Liver (tissue), 9 donors: ENCODE data around the gene SLC9A8. TPM values are rescaled to one million over a fixed set of nuclear protein-coding genes. Genes with fewer than 3 reads are reported as not detected.

Source experiments
- DNase-seq: peaks from one replicate; pipeline ENCODE4 v3.0.0-alpha.2; 2017; ENCODE audit warnings: low spot score
- H3K27ac ChIP-seq, 2 donors: one replicate each; pipeline ENCODE4 v1.7.0; 2013; ENCODE audit warnings: inconsistent platforms in 2 of 2, low read length in 2 of 2, control low read depth in 1 of 2, low read depth in 1 of 2, mild to moderate bottlenecking in 1 of 2
- H3K27me3 ChIP-seq, 4 donors: one replicate each; pipeline versions ENCODE4 v1.6.1 to v1.7.0; 2013; ENCODE audit warnings: low read length in 3 of 4, inconsistent platforms in 1 of 4, mild to moderate bottlenecking in 1 of 4, moderate library complexity in 1 of 4; ENCODE audit not compliant: control insufficient read depth in 4 of 4, insufficient read depth in 4 of 4
- H3K36me3 ChIP-seq, 4 donors: one replicate each; pipeline versions ENCODE4 v1.6.1 to v1.7.0; 2013; ENCODE audit warnings: low read length in 3 of 4, mild to moderate bottlenecking in 3 of 4, low read depth in 1 of 4, moderate library complexity in 1 of 4; ENCODE audit not compliant: control insufficient read depth in 4 of 4, insufficient read depth in 3 of 4
- H3K4me1 ChIP-seq, 4 donors: one replicate each; pipeline versions ENCODE4 v1.6.1 to v1.7.0; 2013; ENCODE audit warnings: low read length in 3 of 4, mild to moderate bottlenecking in 3 of 4, moderate library complexity in 1 of 4; ENCODE audit not compliant: control insufficient read depth in 4 of 4, insufficient read depth in 4 of 4
- H3K4me3 ChIP-seq, 3 donors: one replicate each; pipeline versions ENCODE4 v1.6.1 to v1.7.0; 2013; ENCODE audit warnings: low read length in 3 of 3, control low read depth in 1 of 3, low read depth in 1 of 3, mild to moderate bottlenecking in 1 of 3
- H3K9ac ChIP-seq, 2 donors: one replicate each; pipeline ENCODE4 v1.7.0; 2013; ENCODE audit warnings: low read length in 2 of 2, mild to moderate bottlenecking in 2 of 2, moderate library complexity in 2 of 2, control low read depth in 1 of 2, low read depth in 1 of 2
- H3K9me3 ChIP-seq, 4 donors: one replicate each; pipeline versions ENCODE4 v1.6.1 to v1.7.0; 2013; ENCODE audit warnings: low read length in 3 of 4; ENCODE audit not compliant: control insufficient read depth in 4 of 4
- EGR1 ChIP-seq, 2 donors: IDR thresholded peaks; 2 replicates each; pipeline ENCODE4 v1.6.1; 2016 to 2018; ENCODE audit warnings: antibody characterized with exemption in 2 of 2, low read depth in 2 of 2
- FOXA1 ChIP-seq: IDR thresholded peaks from 2 replicates; pipeline ENCODE4 v1.6.1; 2016; ENCODE audit warnings: antibody characterized with exemption
- FOXA2 ChIP-seq: IDR thresholded peaks from 2 replicates; pipeline ENCODE4 v1.6.1; 2016; ENCODE audit warnings: antibody characterized with exemption
- HNF4A ChIP-seq, 2 donors: conservative IDR thresholded peaks; 2 replicates each; pipeline ENCODE4 v1.6.1; 2016; ENCODE audit warnings: antibody characterized with exemption in 2 of 2, mild to moderate bottlenecking in 2 of 2
- HNF4G ChIP-seq: IDR thresholded peaks from 2 replicates; pipeline ENCODE4 v1.6.1; 2016; ENCODE audit warnings: antibody characterized with exemption
- NR2F2 ChIP-seq: IDR thresholded peaks from 2 replicates; pipeline ENCODE4 v1.6.1; 2016; ENCODE audit warnings: antibody characterized with exemption
- RAD21 ChIP-seq, 2 donors: IDR thresholded peaks; 2 replicates each; pipeline ENCODE4 v1.6.1; 2016; ENCODE audit warnings: antibody characterized with exemption in 2 of 2, mild to moderate bottlenecking in 2 of 2
- RXRA ChIP-seq, 2 donors: IDR thresholded peaks; 2 replicates each; pipeline ENCODE4 v1.6.1; 2017 to 2018; ENCODE audit warnings: antibody characterized with exemption in 2 of 2, mild to moderate bottlenecking in 1 of 2
- SP1 ChIP-seq: IDR thresholded peaks from 2 replicates; pipeline ENCODE4 v1.6.1; 2018; ENCODE audit warnings: antibody characterized with exemption, mild to moderate bottlenecking
- TAF1 ChIP-seq: conservative IDR thresholded peaks from 2 replicates; pipeline ENCODE4 v1.6.1; 2016; ENCODE audit warnings: antibody characterized with exemption, mild to moderate bottlenecking
- YY1 ChIP-seq: IDR thresholded peaks from 2 replicates; pipeline ENCODE4 v1.6.1; 2016; ENCODE audit warnings: antibody characterized with exemption, mild to moderate bottlenecking
- WGBS: extraction: QIAGEN DNeasy Blood & Tissue Kit; methylation state at CpG from one replicate; pipeline ENCODE4 v1.1.7; 2013; 5-methylcytosine and 5-hydroxymethylcytosine counted together
- polyA plus RNA-seq, 2 donors: library from polyadenylated mRNA; stranded (reverse) in 1 of 2; unstranded in 1 of 2; fragments of 200-250 nt in 1 of 2; fragments of >200 nt in 1 of 2; fragmentation: Nextera tagmentation in 1 of 2; extraction: Ambion mirVana in 1 of 2; gene quantifications; one replicate each; pipeline versions ENCODE4 v1.2.1 to v1.2.3, GENCODE V29; 2013 to 2015
- total RNA-seq, 2 donors: library from RNA; depleted of rRNA; stranded (reverse); fragments of >200 nt; gene quantifications; one replicate each; pipeline ENCODE4 v1.2.3, GENCODE V29; 2014
- TF ChIP-seq, protein P1 (sequence below): fragments of 150-350 bp; IDR thresholded peaks from 2 replicates; pipeline ENCODE4 v1.5.1; 2017; ENCODE audit warnings: improper control_type of control experiment, low read depth, low read length; ENCODE audit not compliant: missing input control
- TF ChIP-seq, protein P2 (sequence below): IDR thresholded peaks from 2 replicates; pipeline ENCODE4 v1.6.1; 2016; ENCODE audit warnings: antibody characterized with exemption
- TF ChIP-seq, protein P3 (sequence below): IDR thresholded peaks from 2 replicates; pipeline ENCODE4 v1.6.1; 2016; ENCODE audit warnings: antibody characterized with exemption
- TF ChIP-seq, protein P4 (sequence below): IDR thresholded peaks from 2 replicates; pipeline ENCODE4 v1.6.1; 2016; ENCODE audit warnings: antibody characterized with exemption
- TF ChIP-seq, protein P5 (sequence below): IDR thresholded peaks from 2 replicates; pipeline ENCODE4 v1.6.1; 2016; ENCODE audit warnings: antibody characterized with exemption, mild to moderate bottlenecking
- donor health status: healthy.
- donor health status: healthy.
- donor health status: healthy.
- donor health status: healthy.
- donor health status: healthy.

Gene SLC9A8
- total and polyA plus RNA-seq, 4 donors = 4.0 to 9.5 (median 8.6) TPM

DNA sequence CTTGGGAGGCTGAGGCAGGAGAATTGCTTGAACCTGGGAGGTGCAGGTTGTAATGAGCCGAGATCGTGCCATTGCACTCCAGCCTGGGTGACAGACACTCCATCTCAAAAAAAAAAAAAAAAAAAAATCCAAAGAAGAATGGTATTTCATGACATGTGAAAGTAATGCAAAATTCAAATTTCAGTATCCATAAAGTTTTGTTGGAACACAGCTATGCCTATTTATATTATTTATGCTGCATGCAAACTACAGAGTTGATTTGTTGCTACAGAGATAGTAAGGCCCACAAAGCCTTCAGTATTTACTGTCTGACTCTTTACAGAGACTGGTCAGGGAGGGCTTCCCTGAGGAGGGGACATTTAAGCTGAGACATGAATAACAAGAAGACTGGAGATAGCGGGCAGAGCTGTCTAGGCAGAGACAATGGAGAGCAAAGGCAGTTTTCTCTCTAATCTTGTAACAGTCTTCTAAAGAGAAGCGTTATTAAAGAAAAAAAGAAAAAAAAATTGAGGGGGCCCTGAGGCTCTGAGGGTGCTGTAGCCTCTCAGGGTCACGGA, 2.7 kb upstream of the SLC9A8 start:
- H3K4me1 ChIP-seq = peaks cover 0 to 18% (median 10%) of the 10 kb centered on the region in 4 donors
- no peak overlapping the region for H3K4me3 ChIP-seq
- H3K9me3 ChIP-seq = no peaks in the 10 kb centered on the region
- no peaks in the 10 kb centered on the region for H3K27me3 ChIP-seq
- H3K9ac ChIP-seq = no peak overlapping the region
- TF ChIP-seq NR2F2 = no peak
- H3K36me3 ChIP-seq = no peaks in the 10 kb centered on the region
- H3K27ac ChIP-seq = no peak overlapping the region
- DNase-seq = no peak
- WGBS = 98% methylated on average over 5 of the region's 5 CpGs

DNA sequence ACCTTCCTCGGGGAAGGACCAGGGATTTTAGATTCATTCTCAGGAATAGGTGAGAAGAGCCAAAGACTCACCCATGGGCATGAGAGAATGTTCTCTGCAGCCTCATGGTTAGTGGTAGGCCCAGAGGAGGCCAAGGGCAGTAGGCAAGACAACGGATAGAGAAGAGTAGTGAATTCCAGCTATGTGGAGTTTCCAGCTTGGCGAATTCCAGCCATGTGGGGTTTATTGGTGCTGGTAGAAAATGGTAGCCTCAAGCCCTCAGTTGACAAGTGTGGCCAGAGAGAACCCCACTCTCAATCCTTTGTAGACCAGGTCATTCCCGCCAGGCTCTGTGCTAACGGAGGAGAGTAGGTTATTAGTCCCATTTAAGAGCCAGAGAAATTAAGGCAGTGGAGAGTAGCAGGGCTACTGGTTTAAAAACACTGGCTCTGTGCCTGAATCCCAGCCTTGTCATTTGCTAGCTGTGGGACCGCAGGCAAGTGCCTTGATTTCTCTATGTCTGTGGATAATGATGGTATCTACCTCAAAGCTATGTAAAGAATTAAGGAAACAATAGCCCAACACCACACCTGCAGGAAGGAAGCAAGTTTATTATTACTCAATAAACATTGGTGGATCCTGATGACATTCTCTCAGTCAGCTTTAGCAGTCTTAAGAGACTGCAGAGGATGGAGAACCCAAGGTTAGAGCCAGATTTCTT, 2.0 kb upstream of the SLC9A8 start:
- Histone ChIP-seq H3K4me1 (peaks cover 0 to 18% (median 10%) of the 10 kb centered on the region in 4 donors), H3K9ac (no peak overlapping the region), H3K36me3 (peaks cover 0 to 5% (median 2%) of the 10 kb centered on the region in 4 donors), H3K27me3 (no peaks in the 10 kb centered on the region), H3K27ac (no peak overlapping the region), H3K9me3 (no peaks in the 10 kb centered on the region), H3K4me3 (no peak overlapping the region)
- TF ChIP-seq SP1 = no peak
- TF ChIP-seq FOXA1 = no peak
- no peak for TF ChIP-seq TAF1
- TF ChIP-seq, protein P1, sequence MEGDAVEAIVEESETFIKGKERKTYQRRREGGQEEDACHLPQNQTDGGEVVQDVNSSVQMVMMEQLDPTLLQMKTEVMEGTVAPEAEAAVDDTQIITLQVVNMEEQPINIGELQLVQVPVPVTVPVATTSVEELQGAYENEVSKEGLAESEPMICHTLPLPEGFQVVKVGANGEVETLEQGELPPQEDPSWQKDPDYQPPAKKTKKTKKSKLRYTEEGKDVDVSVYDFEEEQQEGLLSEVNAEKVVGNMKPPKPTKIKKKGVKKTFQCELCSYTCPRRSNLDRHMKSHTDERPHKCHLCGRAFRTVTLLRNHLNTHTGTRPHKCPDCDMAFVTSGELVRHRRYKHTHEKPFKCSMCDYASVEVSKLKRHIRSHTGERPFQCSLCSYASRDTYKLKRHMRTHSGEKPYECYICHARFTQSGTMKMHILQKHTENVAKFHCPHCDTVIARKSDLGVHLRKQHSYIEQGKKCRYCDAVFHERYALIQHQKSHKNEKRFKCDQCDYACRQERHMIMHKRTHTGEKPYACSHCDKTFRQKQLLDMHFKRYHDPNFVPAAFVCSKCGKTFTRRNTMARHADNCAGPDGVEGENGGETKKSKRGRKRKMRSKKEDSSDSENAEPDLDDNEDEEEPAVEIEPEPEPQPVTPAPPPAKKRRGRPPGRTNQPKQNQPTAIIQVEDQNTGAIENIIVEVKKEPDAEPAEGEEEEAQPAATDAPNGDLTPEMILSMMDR = no peak
- TF ChIP-seq FOXA2 = no peak
- TF ChIP-seq, protein P2, sequence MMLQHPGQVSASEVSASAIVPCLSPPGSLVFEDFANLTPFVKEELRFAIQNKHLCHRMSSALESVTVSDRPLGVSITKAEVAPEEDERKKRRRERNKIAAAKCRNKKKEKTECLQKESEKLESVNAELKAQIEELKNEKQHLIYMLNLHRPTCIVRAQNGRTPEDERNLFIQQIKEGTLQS = no peak
- TF ChIP-seq, protein P3, sequence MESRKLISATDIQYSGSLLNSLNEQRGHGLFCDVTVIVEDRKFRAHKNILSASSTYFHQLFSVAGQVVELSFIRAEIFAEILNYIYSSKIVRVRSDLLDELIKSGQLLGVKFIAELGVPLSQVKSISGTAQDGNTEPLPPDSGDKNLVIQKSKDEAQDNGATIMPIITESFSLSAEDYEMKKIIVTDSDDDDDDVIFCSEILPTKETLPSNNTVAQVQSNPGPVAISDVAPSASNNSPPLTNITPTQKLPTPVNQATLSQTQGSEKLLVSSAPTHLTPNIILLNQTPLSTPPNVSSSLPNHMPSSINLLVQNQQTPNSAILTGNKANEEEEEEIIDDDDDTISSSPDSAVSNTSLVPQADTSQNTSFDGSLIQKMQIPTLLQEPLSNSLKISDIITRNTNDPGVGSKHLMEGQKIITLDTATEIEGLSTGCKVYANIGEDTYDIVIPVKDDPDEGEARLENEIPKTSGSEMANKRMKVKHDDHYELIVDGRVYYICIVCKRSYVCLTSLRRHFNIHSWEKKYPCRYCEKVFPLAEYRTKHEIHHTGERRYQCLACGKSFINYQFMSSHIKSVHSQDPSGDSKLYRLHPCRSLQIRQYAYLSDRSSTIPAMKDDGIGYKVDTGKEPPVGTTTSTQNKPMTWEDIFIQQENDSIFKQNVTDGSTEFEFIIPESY = no peak
- no peak for TF ChIP-seq YY1
- TF ChIP-seq EGR1 (IDR thresholded peaks at IDR 0.05; ENCODE audit: low read depth in 2 of 2) = no peak
- TF ChIP-seq HNF4G = no peak
- no peak for TF ChIP-seq RXRA (IDR thresholded peaks at IDR 0.05)
- no peak for TF ChIP-seq HNF4A (conservative IDR thresholded peaks at IDR 0.05)
- TF ChIP-seq, protein P4, sequence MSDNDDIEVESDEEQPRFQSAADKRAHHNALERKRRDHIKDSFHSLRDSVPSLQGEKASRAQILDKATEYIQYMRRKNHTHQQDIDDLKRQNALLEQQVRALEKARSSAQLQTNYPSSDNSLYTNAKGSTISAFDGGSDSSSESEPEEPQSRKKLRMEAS = no peak
- no peak for TF ChIP-seq RAD21 (IDR thresholded peaks at IDR 0.05)
- TF ChIP-seq, protein P5, sequence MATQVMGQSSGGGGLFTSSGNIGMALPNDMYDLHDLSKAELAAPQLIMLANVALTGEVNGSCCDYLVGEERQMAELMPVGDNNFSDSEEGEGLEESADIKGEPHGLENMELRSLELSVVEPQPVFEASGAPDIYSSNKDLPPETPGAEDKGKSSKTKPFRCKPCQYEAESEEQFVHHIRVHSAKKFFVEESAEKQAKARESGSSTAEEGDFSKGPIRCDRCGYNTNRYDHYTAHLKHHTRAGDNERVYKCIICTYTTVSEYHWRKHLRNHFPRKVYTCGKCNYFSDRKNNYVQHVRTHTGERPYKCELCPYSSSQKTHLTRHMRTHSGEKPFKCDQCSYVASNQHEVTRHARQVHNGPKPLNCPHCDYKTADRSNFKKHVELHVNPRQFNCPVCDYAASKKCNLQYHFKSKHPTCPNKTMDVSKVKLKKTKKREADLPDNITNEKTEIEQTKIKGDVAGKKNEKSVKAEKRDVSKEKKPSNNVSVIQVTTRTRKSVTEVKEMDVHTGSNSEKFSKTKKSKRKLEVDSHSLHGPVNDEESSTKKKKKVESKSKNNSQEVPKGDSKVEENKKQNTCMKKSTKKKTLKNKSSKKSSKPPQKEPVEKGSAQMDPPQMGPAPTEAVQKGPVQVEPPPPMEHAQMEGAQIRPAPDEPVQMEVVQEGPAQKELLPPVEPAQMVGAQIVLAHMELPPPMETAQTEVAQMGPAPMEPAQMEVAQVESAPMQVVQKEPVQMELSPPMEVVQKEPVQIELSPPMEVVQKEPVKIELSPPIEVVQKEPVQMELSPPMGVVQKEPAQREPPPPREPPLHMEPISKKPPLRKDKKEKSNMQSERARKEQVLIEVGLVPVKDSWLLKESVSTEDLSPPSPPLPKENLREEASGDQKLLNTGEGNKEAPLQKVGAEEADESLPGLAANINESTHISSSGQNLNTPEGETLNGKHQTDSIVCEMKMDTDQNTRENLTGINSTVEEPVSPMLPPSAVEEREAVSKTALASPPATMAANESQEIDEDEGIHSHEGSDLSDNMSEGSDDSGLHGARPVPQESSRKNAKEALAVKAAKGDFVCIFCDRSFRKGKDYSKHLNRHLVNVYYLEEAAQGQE = no peak
- 95% methylated on average over 6 of the region's 6 CpGs for WGBS
- no peak for DNase-seq
